GM13976 (cell line): ENCODE data around the gene PNLIPRP2.

Experiments
- DNase-seq: peaks from one replicate; pipeline ENCODE4 v3.0.0; 2012; ENCODE audit warnings: low spot score
- CTCF ChIP-seq: IDR thresholded peaks from 2 replicates; pipeline ENCODE4 v1.5.1; 2012; ENCODE audit warnings: borderline replicate concordance, mild to moderate bottlenecking; ENCODE audit not compliant: insufficient read depth; ENCODE audit errors: extremely low read depth, missing control alignments, control extremely low read depth
- in situ Hi-C: fragments of 300-500 bp; cut with MboI; formaldehyde crosslinking; loops from one replicate; pipeline ENCODE4 v1.12.0; 2022; ENCODE audit warnings: low sequenced_read_pairs, mixed read lengths, inconsistent platforms; ENCODE audit not compliant: unreplicated experiment

PNLIPRP2 gene

GRCh38 chr10:116632596-116633215 is 12.0 kb downstream of the PNLIPRP2 start:
- TF ChIP-seq CTCF = no peak
- no peak for DNase-seq
- in situ Hi-C loops = no loop called here

GRCh38 chr10:116633216-116633600 is 12.5 kb downstream of the PNLIPRP2 start:
- TF ChIP-seq CTCF = no peak
- DNase-seq = no peak
- in situ Hi-C loops = no loop called here

DNA sequence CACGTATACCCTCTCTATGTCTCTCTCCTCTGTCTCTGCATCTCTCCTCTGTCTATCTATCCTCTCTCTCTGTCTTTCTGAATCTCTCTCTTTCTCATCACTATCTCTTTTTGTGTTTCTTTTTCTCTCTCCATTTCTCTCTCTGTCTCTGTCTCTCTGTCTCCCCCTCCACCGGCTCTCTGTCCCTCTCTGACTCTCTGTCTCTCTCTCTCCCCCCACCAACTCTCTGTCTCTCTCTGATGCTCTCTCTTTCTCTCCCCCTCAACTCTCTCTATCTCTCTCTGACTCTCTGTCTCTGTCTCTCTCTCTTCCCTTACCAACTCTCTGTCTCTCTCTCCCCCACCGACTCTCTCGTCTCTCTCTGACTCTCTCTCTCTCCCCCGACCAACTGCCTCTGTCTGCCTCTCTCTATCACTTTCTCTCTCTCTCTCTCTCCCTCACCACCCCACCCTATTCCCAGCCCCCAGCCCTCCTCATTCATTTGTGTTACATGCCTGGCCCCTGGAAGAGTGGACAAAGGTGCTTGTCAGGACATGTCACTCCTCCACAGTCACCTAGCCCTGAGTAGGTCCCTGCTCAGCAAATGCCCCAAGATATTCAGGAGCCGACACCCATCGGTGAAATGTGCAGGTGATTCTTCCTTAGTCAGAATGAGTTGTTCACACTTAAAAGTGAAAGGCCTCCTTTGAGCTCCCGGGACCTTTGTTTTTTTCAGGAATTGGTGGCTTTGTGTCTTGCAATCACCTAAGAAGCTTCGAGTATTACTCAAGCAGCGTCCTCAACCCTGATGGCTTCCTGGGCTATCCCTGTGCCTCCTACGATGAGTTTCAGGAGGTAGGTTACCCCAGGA is 13.6 kb downstream of the PNLIPRP2 start:
- no peak for DNase-seq
- in situ Hi-C loops = no loop called here
- no peak for TF ChIP-seq CTCF

DNA sequence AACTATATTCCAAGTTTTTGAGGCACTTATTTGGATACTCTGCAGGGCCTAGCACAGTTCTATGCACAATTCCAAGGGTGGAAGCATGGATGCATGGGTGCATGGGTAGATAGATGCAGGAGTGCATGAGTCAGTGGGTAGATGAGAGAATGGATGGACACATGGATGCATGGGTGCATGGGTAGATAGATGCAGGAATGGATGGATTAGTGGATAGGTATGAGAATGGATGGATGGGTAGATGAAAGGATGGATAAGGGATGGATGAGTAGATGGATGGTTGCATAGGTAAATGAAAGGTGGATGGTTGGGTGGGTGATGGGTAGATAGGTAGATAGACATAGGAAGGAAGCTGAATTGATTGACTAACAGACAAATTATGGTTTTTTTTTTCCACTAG is 15.6 kb downstream of the PNLIPRP2 start:
- DNase-seq = no peak
- in situ Hi-C loops = no loop called here
- no peak for TF ChIP-seq CTCF

DNA sequence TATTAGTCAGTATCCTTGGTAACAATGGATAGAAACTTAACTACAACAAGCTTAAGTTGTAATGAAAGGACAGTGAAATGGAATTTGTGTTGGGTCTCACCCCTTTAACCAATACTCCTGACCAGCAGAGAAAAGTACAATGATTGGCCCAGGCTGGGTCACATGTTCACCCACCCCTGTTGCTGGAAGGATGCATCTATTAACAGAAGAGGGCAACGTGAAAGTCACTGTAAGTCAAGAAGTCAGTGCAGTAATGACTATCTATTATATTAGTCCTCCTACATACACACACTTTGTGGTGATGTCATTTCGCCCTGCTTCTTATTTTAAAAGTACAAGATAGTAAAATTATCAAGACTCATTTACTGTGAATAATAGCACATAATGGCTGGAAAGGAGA is 16.2 kb downstream of the PNLIPRP2 start:
- DNase-seq = no peak
- no peak for TF ChIP-seq CTCF
- in situ Hi-C loops = no loop called here

- TF ChIP-seq CTCF = no peak
- DNase-seq = no peak
- in situ Hi-C loops = no loop called here
Observed at GRCh38 chr10:116637830-116638229, 17.1 kb downstream of the PNLIPRP2 start.
